H1 (cell line): ENCODE data around the gene MAPT. TPM values are rescaled to one million over a fixed set of nuclear protein-coding genes. Genes with fewer than 3 reads are reported as not detected.

Experiments
- CTCF ChIA-PET: fragments of 300-600 bp; sonication (Branson Sonifier 250); formaldehyde crosslinking; loops from one replicate; lab custom pipeline; 2021; ENCODE audit not compliant: partially characterized antibody; lab: Charles Lee
- POLR2A ChIA-PET: fragments of 300-600 bp; sonication (Branson Sonifier 250); formaldehyde crosslinking; loops from one replicate; lab custom pipeline; 2021; ENCODE audit warnings: inconsistent platforms; ENCODE audit not compliant: partially characterized antibody; lab: Charles Lee
- DNase-seq, 2 experiments: peaks; one replicate each; pipeline versions ENCODE4 v3.0.0 to v3.0.0-alpha.2; 2010 to 2022; ENCODE audit warnings: low spot score in 2 of 2, low read depth in 1 of 2, mixed read lengths in 1 of 2
- FAIRE-seq: peaks from 2 replicates; lab custom pipeline; 2011; peaks lifted over from hg19 to GRCh38; lab: Jason Lieb, UNC
- H2AFZ ChIP-seq: 2 replicates; pipeline ENCODE4 v1.8.1; 2012; ENCODE audit warnings: low read length, inconsistent platforms
- H2AK5ac ChIP-seq: 2 replicates; pipeline ENCODE4 v1.6.1; 2013; ENCODE audit warnings: low read depth, low read length
- H2BK120ac ChIP-seq: replicated peaks from 2 replicates; pipeline ENCODE3; 2013; ENCODE audit warnings: low read depth, low read length, inconsistent platforms
- H2BK12ac ChIP-seq: 2 replicates; pipeline ENCODE4 v1.6.1; 2013; ENCODE audit warnings: low read depth, low read length
- H2BK15ac ChIP-seq: 2 replicates; pipeline ENCODE4 v1.6.1; 2013; ENCODE audit warnings: low read length
- H2BK20ac ChIP-seq: 2 replicates; pipeline ENCODE4 v1.6.1; 2013; ENCODE audit warnings: low read length
- H2BK5ac ChIP-seq: 2 replicates; pipeline ENCODE4 v1.6.1; 2013; ENCODE audit warnings: low read depth, low read length
- H3K14ac ChIP-seq: 2 replicates; pipeline ENCODE4 v1.6.1; 2013; ENCODE audit warnings: inconsistent platforms; ENCODE audit not compliant: insufficient read length
- H3K18ac ChIP-seq: 2 replicates; pipeline ENCODE4 v1.6.1; 2013; ENCODE audit warnings: low read length; ENCODE audit errors: extremely low read depth
- H3K23ac ChIP-seq: 2 replicates; pipeline ENCODE4 v1.6.1; 2013; ENCODE audit warnings: inconsistent platforms; ENCODE audit not compliant: insufficient read length
- H3K23me2 ChIP-seq: 2 replicates; pipeline ENCODE4 v1.6.1; 2013; ENCODE audit warnings: low read depth, low read length
- H3K27ac ChIP-seq: 2 replicates; pipeline ENCODE4 v1.6.1; 2011; ENCODE audit warnings: low read depth, low read length, inconsistent platforms
- H3K27me3 ChIP-seq, 4 experiments: replicated peaks in 1 of 4; 1 replicate in 1 of 4; 2 replicates in 3 of 4; pipeline versions ENCODE4 v1.6.1 to v1.8.1; 2011 to 2013; ENCODE audit warnings: low read length in 3 of 4, mild to moderate bottlenecking in 3 of 4, inconsistent platforms in 2 of 4, mixed read lengths in 2 of 4, moderate library complexity in 1 of 4; ENCODE audit not compliant: control insufficient read depth in 3 of 4, insufficient read depth in 3 of 4; ENCODE audit errors: extremely low read depth in 1 of 4
- H3K36me3 ChIP-seq, 4 experiments: 2 replicates each; pipeline versions ENCODE4 v1.6.1 to v1.8.1; 2011 to 2013; ENCODE audit warnings: mild to moderate bottlenecking in 4 of 4, low read length in 3 of 4, moderate library complexity in 2 of 4, control low read depth in 1 of 4, inconsistent platforms in 1 of 4; ENCODE audit not compliant: insufficient read depth in 4 of 4, control insufficient read depth in 2 of 4
- H3K4ac ChIP-seq: replicated peaks from 2 replicates; pipeline ENCODE3; 2013; ENCODE audit warnings: low read length, low read depth, mixed read lengths, inconsistent platforms; ENCODE audit not compliant: insufficient read length
- H3K4me1 ChIP-seq, 4 experiments: replicated peaks in 1 of 4; 1 replicate in 1 of 4; 2 replicates in 3 of 4; pipeline versions ENCODE4 v1.6.1 to v1.8.1; 2011 to 2013; ENCODE audit warnings: low read length in 3 of 4, inconsistent platforms in 2 of 4, mixed read lengths in 1 of 4; ENCODE audit not compliant: insufficient read depth in 4 of 4, control insufficient read depth in 3 of 4
- H3K4me2 ChIP-seq, 2 experiments: 2 replicates each; pipeline versions ENCODE4 v1.6.1 to v1.8.1; 2011 to 2013; ENCODE audit warnings: low read depth in 2 of 2, low read length in 2 of 2, control low read depth in 1 of 2, inconsistent platforms in 1 of 2, mild to moderate bottlenecking in 1 of 2; ENCODE audit not compliant: insufficient read depth in 1 of 2
- H3K4me3 ChIP-seq, 4 experiments: fragments of 200-600, 300-600 bp in 1 of 4; sonication (generic), shearing (Covaris generic), sonication (Bioruptor Twin) in 1 of 4; 2 replicates each; pipeline versions ENCODE4 v1.5.1 to v1.8.1; 2011 to 2016; ENCODE audit warnings: low read length in 4 of 4, low read depth in 3 of 4, control low read depth in 2 of 4, inconsistent platforms in 2 of 4, mild to moderate bottlenecking in 2 of 4, mixed read lengths in 1 of 4, moderate library complexity in 1 of 4; ENCODE audit not compliant: insufficient read depth in 2 of 4; ENCODE audit errors: extremely low read depth in 1 of 4
- H3K56ac ChIP-seq: replicated peaks from 2 replicates; pipeline ENCODE3; 2013; ENCODE audit warnings: low read depth, mild to moderate bottlenecking, mixed read lengths, low read length, inconsistent platforms; ENCODE audit not compliant: insufficient read length
- H3K79me1 ChIP-seq: 2 replicates; pipeline ENCODE4 v1.6.1; 2013; ENCODE audit warnings: low read depth, low read length, control low read depth
- H3K79me2 ChIP-seq, 2 experiments: 2 replicates each; pipeline versions ENCODE4 v1.6.1 to v1.8.1; 2012 to 2013; ENCODE audit warnings: low read length in 2 of 2, mild to moderate bottlenecking in 2 of 2, inconsistent platforms in 1 of 2; ENCODE audit not compliant: insufficient read depth in 2 of 2, control insufficient read depth in 1 of 2
- H3K9ac ChIP-seq, 4 experiments: replicated peaks in 1 of 4; 1 replicate in 1 of 4; 2 replicates in 3 of 4; pipeline versions ENCODE4 v1.6.1 to v1.8.1; 2011 to 2013; ENCODE audit warnings: low read depth in 3 of 4, low read length in 3 of 4, control low read depth in 2 of 4, mild to moderate bottlenecking in 2 of 4, moderate library complexity in 2 of 4, inconsistent platforms in 1 of 4; ENCODE audit errors: extremely low read depth in 1 of 4
- H3K9me3 ChIP-seq, 2 experiments: 2 replicates each; pipeline versions ENCODE4 v1.6.1 to v1.8.1; 2012 to 2013; ENCODE audit warnings: mild to moderate bottlenecking in 2 of 2, moderate library complexity in 2 of 2, control low read depth in 1 of 2, inconsistent platforms in 1 of 2, low read depth in 1 of 2, low read length in 1 of 2, mixed read lengths in 1 of 2; ENCODE audit not compliant: insufficient read depth in 2 of 2
- H4K20me1 ChIP-seq, 2 experiments: replicated peaks in 1 of 2; 2 replicates each; pipeline versions ENCODE3 to v1.8.1; 2011 to 2013; ENCODE audit warnings: inconsistent platforms in 2 of 2, low read length in 2 of 2, mild to moderate bottlenecking in 1 of 2; ENCODE audit not compliant: insufficient read depth in 2 of 2, control insufficient read depth in 1 of 2
- H4K5ac ChIP-seq: 2 replicates; pipeline ENCODE4 v1.6.1; 2013; ENCODE audit warnings: low read length, low read depth, mixed read lengths, inconsistent platforms; ENCODE audit not compliant: insufficient read length
- H4K8ac ChIP-seq: 2 replicates; pipeline ENCODE4 v1.8.0; 2013; ENCODE audit warnings: mild to moderate bottlenecking, moderate library complexity, low read length, inconsistent platforms; ENCODE audit not compliant: insufficient read depth; ENCODE audit errors: extremely low read depth
- H4K91ac ChIP-seq: replicated peaks from 2 replicates; pipeline ENCODE3; 2013; ENCODE audit warnings: low read length, mixed read lengths, inconsistent platforms; ENCODE audit not compliant: insufficient read length
- RBBP5 ChIP-seq: IDR thresholded peaks from 2 replicates; pipeline ENCODE4 v1.7.1; 2012; ENCODE audit warnings: low read depth, mild to moderate bottlenecking, inconsistent platforms, low read length, moderate library complexity, borderline replicate concordance
- WGBS, 2 experiments: shearing (Covaris generic) in 1 of 2; methylation state at CpG; one replicate each; pipeline versions ENCODE4 v1.1.6 to v1.1.7; 2013 to 2015; ENCODE audit warnings: low lambda C conversion rate in 2 of 2, mixed read lengths in 2 of 2, inconsistent platforms in 1 of 2, low coverage in 1 of 2, missing lambda C conversion rate in 1 of 2; ENCODE audit not compliant: insufficient replicate concordance in 2 of 2, insufficient coverage in 1 of 2, insufficient read length in 1 of 2; ENCODE audit errors: extremely low coverage in 1 of 2, missing lambda C conversion rate in 1 of 2; 5-methylcytosine and 5-hydroxymethylcytosine counted together
- polyA plus RNA-seq, 7 experiments: library from polyadenylated mRNA; depleted of rRNA in 3 of 7; stranded (reverse) in 5 of 7; unstranded in 2 of 7; fragments of >200 nt in 5 of 7; fragments of 200-250 nt in 2 of 7; gene quantifications; 1 replicate in 5 of 7; 2 replicates in 1 of 7; 4 replicates in 1 of 7; pipeline versions ENCODE4 v1.2.1 to v1.2.3, GENCODE V29; 2011 to 2013; ENCODE audit warnings: missing spikeins in 2 of 7, mixed read lengths in 2 of 7
- total RNA-seq: library from RNA; stranded (reverse); fragmentation: NEBNext Ultra II Directional; extraction: Animal tissue kit (Norgen Biotek cat#: 25700); gene quantifications from 2 replicates; pipeline ENCODE4 v1.2.1, GENCODE V29; 2021

Gene MAPT
- total and polyA plus RNA-seq, 2 of the 8 experiments (the other 6 are each of a cell fraction or from before 2014, with no cell fraction given) = 0.54 to 1.7 TPM

DNA sequence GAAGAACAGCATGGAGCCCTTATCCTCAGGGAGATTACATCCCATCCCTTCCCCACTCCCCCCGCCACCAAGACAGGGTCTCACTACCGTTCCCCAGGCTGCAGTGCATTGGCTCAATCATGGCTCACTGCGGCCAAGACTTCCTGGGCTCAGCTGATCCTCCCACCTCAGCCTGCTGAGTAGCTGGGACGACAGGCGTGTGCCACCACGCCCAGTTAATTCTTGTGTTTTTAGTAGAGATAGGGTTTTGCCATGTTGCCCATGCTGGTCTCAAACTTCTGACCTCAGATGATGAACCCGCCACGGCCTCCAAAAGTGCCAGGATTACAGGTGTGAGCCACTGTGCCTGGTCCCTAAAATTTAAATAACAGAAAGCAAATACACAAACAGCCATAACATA lies 153.5 kb downstream of the MAPT start:
- Histone ChIP-seq H3K23me2 (no peaks in the 10 kb centered on the region), H3K4me1 (no peaks in the 10 kb centered on the region), H3K27me3 (no peaks in the 10 kb centered on the region), H4K91ac (no peak overlapping the region), H2BK120ac (no peak overlapping the region), H3K9ac (no peak overlapping the region), H3K9me3 (no peaks in the 10 kb centered on the region), H2AK5ac (no peak overlapping the region), H3K36me3 (peaks cover 22 to 50% (median 39%) of the 10 kb centered on the region in 4 experiments), H3K23ac (no peak overlapping the region), H4K20me1 (peaks cover 0 to 5% of the 10 kb centered on the region in 2 experiments), H3K79me2 (peaks cover 0 to 17% of the 10 kb centered on the region in 2 experiments; a peak in 1 of 4 replicates), H2BK20ac (no peak overlapping the region), H4K5ac (no peak overlapping the region), H3K56ac (no peak overlapping the region), H3K4ac (no peak overlapping the region), H2AFZ (no peak overlapping the region), H3K14ac (no peak overlapping the region), H3K4me3 (no peak overlapping the region), H2BK12ac (no peak overlapping the region), H4K8ac (no peak overlapping the region), H3K27ac (no peak overlapping the region), H2BK15ac (no peak overlapping the region), H3K79me1 (no peaks in the 10 kb centered on the region; the same call in 1 of the 2 replicates), H3K18ac (no peak overlapping the region), H2BK5ac (no peak overlapping the region), H3K4me2 (no peak overlapping the region)
- no peak for DNase-seq
- WGBS, 2 experiments = 94% methylated on average over 8 of the region's 8 CpGs; no CpG with 5 or more reads in 1 of the 2 experiments
- FAIRE-seq = no peak
- POLR2A ChIA-PET = no interaction called here
- CTCF ChIA-PET = interaction anchor here (0.6 to 6.2 kb wide), 2 partner anchors 11 to 399 kb away, joined by 3 to 56 read pairs; no protein-coding TSS in a partner anchor
- TF ChIP-seq RBBP5 = no peak
